ENCODE measurements around the gene PIGA.

DNA sequence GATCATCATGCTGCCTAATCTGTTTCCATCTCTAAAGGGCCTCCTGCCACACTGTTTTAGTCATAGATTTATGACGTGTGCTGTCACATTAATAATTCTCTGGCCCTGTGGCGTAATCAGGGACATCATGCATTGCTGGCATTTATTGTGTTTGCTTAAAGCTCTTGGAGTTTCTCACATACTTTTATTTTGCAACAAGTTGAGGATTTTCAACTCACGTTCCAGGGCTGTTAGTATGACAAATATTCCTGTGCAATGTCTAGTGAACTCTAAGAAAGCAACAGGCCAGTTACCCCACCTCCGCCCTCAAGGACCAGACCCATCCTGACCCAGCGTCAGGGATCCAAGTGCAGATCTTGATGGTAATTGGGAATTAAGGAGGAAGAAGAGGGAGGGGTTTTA lies 7.8 kb upstream of the PIGA start:
- TF ChIP-seq, protein P1, sequence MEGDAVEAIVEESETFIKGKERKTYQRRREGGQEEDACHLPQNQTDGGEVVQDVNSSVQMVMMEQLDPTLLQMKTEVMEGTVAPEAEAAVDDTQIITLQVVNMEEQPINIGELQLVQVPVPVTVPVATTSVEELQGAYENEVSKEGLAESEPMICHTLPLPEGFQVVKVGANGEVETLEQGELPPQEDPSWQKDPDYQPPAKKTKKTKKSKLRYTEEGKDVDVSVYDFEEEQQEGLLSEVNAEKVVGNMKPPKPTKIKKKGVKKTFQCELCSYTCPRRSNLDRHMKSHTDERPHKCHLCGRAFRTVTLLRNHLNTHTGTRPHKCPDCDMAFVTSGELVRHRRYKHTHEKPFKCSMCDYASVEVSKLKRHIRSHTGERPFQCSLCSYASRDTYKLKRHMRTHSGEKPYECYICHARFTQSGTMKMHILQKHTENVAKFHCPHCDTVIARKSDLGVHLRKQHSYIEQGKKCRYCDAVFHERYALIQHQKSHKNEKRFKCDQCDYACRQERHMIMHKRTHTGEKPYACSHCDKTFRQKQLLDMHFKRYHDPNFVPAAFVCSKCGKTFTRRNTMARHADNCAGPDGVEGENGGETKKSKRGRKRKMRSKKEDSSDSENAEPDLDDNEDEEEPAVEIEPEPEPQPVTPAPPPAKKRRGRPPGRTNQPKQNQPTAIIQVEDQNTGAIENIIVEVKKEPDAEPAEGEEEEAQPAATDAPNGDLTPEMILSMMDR (IDR thresholded peaks at IDR 0.05; ENCODE audit: insufficient read depth, low read length) = no peak
- no peak for TF ChIP-seq POLR2AphosphoS5 (IDR thresholded peaks at IDR 0.05; ENCODE audit: low read depth)
- TF ChIP-seq, protein P2, sequence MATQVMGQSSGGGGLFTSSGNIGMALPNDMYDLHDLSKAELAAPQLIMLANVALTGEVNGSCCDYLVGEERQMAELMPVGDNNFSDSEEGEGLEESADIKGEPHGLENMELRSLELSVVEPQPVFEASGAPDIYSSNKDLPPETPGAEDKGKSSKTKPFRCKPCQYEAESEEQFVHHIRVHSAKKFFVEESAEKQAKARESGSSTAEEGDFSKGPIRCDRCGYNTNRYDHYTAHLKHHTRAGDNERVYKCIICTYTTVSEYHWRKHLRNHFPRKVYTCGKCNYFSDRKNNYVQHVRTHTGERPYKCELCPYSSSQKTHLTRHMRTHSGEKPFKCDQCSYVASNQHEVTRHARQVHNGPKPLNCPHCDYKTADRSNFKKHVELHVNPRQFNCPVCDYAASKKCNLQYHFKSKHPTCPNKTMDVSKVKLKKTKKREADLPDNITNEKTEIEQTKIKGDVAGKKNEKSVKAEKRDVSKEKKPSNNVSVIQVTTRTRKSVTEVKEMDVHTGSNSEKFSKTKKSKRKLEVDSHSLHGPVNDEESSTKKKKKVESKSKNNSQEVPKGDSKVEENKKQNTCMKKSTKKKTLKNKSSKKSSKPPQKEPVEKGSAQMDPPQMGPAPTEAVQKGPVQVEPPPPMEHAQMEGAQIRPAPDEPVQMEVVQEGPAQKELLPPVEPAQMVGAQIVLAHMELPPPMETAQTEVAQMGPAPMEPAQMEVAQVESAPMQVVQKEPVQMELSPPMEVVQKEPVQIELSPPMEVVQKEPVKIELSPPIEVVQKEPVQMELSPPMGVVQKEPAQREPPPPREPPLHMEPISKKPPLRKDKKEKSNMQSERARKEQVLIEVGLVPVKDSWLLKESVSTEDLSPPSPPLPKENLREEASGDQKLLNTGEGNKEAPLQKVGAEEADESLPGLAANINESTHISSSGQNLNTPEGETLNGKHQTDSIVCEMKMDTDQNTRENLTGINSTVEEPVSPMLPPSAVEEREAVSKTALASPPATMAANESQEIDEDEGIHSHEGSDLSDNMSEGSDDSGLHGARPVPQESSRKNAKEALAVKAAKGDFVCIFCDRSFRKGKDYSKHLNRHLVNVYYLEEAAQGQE (IDR thresholded peaks at IDR 0.05; ENCODE audit: insufficient replicate concordance, low read depth) = no peak
- no peak for TF ChIP-seq GABPA (IDR thresholded peaks at IDR 0.05; ENCODE audit: low read depth)
- no peak for TF ChIP-seq SPI1 (IDR thresholded peaks at IDR 0.05; ENCODE audit: borderline replicate concordance, low read depth)

Measured in HL-60 (cell line).